HepG2 (cell line): ENCODE results near the gene SGF29. TPM values are rescaled to one million over a fixed set of nuclear protein-coding genes. Genes with fewer than 3 reads are reported as not detected.

Experiments
- AHR ChIP-seq: IDR thresholded peaks from 2 replicates; pipeline ENCODE4 v1.6.1; 2018; ENCODE audit warnings: missing genetic modification reagents, missing compliant biosample characterization
- ARNT2 ChIP-seq: sonication (generic); formaldehyde crosslinking; IDR thresholded peaks from 2 replicates; pipeline ENCODE4 v1.8.0; 2022; ENCODE audit warnings: mild to moderate bottlenecking, low read depth, missing genetic modification reagents, moderate library complexity
- MED8 ChIP-seq: sonication (generic); formaldehyde crosslinking; IDR thresholded peaks from 2 replicates; pipeline ENCODE4 v1.8.1; 2023; ENCODE audit warnings: mild to moderate bottlenecking, missing genetic modification reagents; ENCODE audit not compliant: insufficient replicate concordance
- SP140L ChIP-seq: sonication (generic); formaldehyde crosslinking; IDR thresholded peaks from 2 replicates; pipeline ENCODE4 v1.4.0; 2020; ENCODE audit warnings: missing genetic modification reagents, borderline replicate concordance
- SP4 ChIP-seq: sonication (generic); formaldehyde crosslinking; IDR thresholded peaks from 2 replicates; pipeline ENCODE4 v1.8.1; 2023; ENCODE audit warnings: mild to moderate bottlenecking, missing genetic modification reagents
- ZNF883 ChIP-seq: sonication (generic); formaldehyde crosslinking; IDR thresholded peaks from 2 replicates; pipeline ENCODE4 v1.5.1; 2020; ENCODE audit warnings: mild to moderate bottlenecking, missing genetic modification reagents; ENCODE audit errors: not compliant biosample characterization
- polyA plus RNA-seq, 8 experiments: library from polyadenylated mRNA; depleted of rRNA in 3 of 8; stranded (reverse) in 7 of 8; unstranded in 1 of 8; fragments of >200 nt; fragmentation: Illumina TruSeq in 4 of 8; extraction: Trizol in 4 of 8; gene quantifications; 2 replicates each; pipeline versions ENCODE4 v1.2.1 to v1.2.3, GENCODE V29; 2011 to 2016; ENCODE audit warnings: low read depth in 4 of 8, missing spikeins in 1 of 8, mixed read lengths in 1 of 8; ENCODE audit not compliant: insufficient read depth in 1 of 8
- total RNA-seq, 5 experiments: library from RNA; depleted of rRNA; stranded (reverse); fragments of >200 nt; fragmentation: Illumina TruSeq; extraction: Trizol; gene quantifications; 2 replicates each; pipeline ENCODE4 v1.2.3, GENCODE V29; 2016; ENCODE audit warnings: low read depth in 1 of 5
- TF ChIP-seq, protein P1 (sequence below): sonication (generic); formaldehyde crosslinking; IDR thresholded peaks from 2 replicates; pipeline ENCODE4 v1.9.0; 2021; ENCODE audit warnings: missing genetic modification reagents, borderline replicate concordance
- TF ChIP-seq, protein P2 (sequence below): IDR thresholded peaks from 2 replicates; pipeline ENCODE4 v1.6.1; 2016; ENCODE audit warnings: mild to moderate bottlenecking

Gene SGF29
- total and polyA plus RNA-seq, 2 of the 13 experiments (the other 11 are each of a cell fraction or from before 2014, with no cell fraction given), result 5.0 to 29.4 TPM

GRCh38 chr16:28554634-28555423 lies 1.1 kb downstream of the SGF29 start (continued):
- no peak for TF ChIP-seq MED8
- no peak for TF ChIP-seq AHR (CRISPR knock-in tag)
- no peak for TF ChIP-seq ARNT2
- no peak for TF ChIP-seq SP140L (CRISPR knock-in tag)
- 0 out of 2 replicates have a peak, but pooled peaks have one; percentile 34 for TF ChIP-seq SP4 (CRISPR knock-in tag)
- TF ChIP-seq, protein P1, sequence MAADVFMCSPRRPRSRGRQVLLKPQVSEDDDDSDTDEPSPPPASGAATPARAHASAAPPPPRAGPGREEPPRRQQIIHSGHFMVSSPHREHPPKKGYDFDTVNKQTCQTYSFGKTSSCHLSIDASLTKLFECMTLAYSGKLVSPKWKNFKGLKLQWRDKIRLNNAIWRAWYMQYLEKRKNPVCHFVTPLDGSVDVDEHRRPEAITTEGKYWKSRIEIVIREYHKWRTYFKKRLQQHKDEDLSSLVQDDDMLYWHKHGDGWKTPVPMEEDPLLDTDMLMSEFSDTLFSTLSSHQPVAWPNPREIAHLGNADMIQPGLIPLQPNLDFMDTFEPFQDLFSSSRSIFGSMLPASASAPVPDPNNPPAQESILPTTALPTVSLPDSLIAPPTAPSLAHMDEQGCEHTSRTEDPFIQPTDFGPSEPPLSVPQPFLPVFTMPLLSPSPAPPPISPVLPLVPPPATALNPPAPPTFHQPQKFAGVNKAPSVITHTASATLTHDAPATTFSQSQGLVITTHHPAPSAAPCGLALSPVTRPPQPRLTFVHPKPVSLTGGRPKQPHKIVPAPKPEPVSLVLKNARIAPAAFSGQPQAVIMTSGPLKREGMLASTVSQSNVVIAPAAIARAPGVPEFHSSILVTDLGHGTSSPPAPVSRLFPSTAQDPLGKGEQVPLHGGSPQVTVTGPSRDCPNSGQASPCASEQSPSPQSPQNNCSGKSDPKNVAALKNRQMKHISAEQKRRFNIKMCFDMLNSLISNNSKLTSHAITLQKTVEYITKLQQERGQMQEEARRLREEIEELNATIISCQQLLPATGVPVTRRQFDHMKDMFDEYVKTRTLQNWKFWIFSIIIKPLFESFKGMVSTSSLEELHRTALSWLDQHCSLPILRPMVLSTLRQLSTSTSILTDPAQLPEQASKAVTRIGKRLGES (CRISPR knock-in tag), result no peak
- TF ChIP-seq, protein P2, sequence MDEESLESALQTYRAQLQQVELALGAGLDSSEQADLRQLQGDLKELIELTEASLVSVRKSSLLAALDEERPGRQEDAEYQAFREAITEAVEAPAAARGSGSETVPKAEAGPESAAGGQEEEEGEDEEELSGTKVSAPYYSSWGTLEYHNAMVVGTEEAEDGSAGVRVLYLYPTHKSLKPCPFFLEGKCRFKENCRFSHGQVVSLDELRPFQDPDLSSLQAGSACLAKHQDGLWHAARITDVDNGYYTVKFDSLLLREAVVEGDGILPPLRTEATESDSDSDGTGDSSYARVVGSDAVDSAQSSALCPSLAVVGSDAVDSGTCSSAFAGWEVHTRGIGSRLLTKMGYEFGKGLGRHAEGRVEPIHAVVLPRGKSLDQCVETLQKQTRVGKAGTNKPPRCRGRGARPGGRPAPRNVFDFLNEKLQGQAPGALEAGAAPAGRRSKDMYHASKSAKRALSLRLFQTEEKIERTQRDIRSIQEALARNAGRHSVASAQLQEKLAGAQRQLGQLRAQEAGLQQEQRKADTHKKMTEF (CRISPR knock-in tag), result no peak
- no peak for TF ChIP-seq ZNF883 (CRISPR knock-in tag)
